GM18520 (cell line): ENCODE results near the gene ANKHD1.

Experiments used
- ATAC-seq: cut with Tn5 transposase; IDR thresholded peaks from one replicate; pipeline ENCODE4 v1.9.1; 2021; ENCODE audit not compliant: unreplicated experiment

ANKHD1 gene

DNA sequence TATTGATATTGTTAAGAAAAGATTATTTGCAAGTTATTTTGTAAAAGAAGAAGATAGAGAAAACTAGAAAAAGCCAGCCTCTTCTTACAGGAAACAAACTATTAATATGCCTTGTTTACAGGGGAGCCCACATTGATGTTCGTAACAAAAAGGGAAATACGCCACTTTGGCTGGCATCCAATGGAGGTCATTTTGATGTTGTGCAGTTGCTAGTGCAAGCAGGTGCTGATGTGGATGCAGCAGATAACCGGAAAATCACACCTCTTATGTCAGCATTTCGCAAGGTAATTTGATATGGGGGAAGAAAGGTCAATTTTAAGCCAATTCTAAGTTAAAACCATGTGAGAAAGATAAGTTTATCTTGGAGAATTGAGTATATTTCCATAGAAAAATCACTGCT, 108.3 kb downstream of the ANKHD1 start:
- ATAC-seq: no peak

DNA sequence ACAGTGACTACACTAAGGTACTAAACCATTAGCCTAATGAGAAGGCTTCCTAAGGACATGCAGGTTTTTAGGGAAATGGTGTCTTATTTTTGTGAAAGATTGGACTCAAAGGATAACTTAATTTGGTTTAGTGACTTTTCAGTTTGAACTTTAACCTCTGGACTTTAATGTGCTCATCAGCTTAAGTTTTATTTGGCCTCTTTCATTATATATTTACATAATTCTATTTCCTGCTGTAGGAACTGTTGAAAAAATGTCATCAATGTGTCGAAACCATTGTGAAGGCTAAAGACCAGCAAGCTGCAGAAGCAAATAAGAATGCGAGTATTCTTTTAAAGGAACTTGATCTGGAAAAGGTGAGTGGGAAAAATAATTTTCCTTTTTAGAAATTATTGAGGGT, 111.5 kb downstream of the ANKHD1 start:
- no peak for ATAC-seq

DNA sequence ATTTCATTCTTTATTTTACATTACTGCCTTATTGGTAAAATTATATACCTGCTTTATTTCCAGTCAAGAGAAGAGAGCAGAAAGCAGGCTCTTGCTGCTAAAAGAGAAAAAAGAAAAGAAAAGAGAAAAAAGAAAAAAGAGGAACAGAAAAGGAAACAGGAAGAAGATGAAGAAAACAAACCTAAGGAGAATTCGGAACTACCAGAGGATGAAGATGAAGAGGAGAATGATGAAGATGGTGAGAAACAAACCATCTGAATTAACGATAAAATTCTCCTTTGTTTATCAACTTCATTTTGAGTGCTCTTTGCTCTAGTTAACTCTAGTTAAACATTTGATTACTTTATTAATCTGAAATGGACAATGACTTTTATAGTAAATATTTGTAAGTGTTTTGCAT, 122.4 kb downstream of the ANKHD1 start:
- no peak for ATAC-seq

DNA sequence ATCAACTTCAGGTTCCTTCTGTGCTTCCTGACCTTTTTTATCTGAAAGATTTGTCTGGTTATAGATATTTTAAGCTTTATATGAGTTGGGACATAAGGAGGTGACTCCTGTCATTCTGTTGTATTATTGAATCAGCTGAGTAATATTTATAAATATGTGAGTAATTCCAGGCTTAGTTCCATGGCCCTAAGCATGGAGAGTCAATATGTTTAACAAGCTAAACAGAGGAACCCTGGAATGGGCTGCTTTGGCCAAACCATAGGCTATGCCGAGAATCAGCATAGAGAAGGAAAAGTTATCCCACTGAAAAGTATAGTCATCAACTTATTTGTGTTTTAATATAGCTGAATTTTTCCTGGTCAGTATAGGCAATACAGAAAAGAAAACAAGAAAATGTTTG, 138.6 kb downstream of the ANKHD1 start:
- no peak for ATAC-seq

DNA sequence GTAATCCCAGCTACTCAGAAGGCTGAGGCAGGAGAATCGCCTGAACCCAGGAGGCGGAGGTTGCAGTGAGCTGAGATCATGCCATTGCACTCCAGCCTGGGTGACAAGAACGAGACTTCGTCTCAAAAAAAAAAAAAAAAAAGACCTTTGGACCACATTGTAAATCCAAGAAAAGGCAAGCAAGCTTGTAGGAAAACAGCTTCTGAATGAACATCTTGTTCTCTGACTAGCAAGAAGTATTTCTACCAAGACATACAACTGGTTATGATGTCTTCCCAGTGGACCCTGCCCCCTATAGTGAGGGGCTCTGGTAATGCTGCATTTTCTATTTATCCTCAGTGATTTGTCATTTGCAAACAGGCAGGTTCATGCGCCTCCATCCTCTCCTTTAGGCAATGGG, 141.3 kb downstream of the ANKHD1 start:
- ATAC-seq: no peak

DNA sequence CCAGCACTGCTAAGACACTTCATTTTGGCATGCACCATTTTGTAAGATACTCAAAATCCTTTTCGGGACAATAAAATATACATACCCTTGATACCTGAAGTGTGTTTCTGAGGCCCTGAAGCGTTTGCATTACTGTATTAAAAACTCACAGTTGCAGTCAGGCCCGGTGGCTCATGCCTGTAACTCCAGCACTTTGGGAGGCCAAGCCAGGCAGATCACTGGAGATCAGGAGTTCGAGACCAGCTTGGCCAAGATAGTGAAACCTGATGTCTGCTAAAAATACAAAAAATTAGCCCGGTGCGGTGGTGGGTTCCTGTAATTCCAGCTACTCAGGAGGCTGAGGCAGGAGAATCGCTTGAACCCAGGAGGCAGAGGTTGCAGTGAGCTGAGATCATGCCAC, 143.4 kb downstream of the ANKHD1 start:
- ATAC-seq: no peak

DNA sequence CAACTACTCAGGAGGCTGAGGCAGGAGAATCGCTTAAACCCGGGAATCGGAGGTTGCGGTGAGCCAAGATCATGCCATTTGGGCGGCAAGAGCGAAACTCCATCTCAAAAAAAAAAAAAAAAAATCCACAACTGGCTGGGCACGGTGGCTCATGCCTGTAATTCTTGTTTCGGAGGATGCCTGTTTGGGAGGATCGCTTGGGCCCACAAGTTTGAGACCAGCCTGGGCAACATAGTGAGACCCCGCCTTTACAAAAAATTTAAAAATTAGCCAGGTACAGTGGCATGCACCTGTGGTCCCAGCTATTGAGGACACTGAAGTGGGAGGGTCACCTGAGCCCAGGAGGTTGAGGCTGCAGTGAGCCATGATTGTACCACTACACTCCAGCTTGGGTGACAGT, 144.0 kb downstream of the ANKHD1 start:
- ATAC-seq: no peak

DNA sequence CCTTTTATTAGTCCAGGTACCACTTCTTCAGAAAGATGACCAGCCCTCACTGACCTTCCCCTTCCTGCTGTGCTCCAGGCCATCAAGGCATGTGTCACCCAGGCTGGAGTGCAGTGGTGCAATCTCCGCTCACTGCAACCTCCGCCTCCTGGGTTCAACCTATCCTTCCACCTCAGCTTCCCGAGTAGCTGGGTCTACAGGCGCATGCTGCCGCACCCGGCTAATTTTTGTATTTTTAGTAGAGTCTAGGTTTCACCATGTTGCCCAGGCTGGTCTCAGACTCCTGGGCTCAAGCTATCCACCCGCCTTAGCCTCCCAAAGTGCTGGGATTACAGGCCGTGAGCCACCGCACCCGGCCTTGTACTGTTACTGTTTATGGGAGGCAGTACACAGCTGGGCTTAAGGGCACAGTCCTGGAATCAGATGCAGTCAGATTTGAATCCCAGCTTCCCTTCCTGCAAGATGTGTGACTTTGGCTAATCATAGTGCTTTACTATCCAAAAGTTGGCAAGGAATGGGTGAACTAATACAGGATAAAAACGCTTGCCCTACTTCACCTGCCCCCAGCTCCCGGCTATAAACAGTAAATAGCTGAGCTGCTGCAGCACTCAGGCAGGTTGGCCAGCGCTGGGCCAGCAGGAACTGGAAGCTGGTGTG, 145.3 kb downstream of the ANKHD1 start:
- ATAC-seq: no peak

DNA sequence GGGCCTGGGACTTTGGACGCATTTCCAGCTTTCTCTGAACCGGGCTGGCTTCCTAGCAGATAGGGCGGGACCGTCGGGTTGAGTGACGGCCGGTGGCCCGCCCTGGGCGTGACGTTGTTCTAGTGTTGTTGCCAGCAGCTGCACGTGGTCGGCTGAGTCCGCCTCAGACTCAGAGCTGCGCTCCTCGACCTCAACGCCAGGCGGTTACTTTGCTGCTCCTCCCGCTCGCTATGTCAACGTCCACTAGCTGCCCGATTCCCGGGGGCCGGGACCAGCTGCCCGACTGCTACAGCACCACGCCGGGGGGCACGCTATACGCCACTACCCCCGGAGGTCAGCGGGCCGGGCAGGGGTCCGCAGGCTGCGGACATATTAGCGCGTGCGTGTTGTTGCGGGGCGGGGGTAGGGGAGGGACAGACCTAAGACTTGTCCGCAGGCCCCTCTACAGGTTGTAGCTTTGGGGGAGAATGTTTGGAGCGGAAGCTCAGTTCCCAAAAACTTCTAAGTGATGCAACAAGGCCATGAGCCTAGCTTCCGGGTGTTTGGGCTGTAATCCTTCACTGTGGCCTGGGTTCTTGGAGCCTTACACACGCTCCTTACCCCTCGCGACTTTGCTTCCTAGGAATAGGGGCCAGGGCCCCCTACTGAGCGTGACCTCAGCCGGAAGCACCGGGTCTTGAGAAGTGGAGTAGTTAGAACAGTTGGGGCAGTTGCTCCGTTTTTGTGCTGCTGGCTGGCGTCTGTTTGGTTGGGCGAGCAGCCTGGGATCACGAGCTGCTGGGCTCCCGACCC, 146.1 kb downstream of the ANKHD1 start, which contains the start of gene EIF4EBP3:
EIF4EBP3 (plus strand) TSS at position 155 of the 792 bp plus-strand sequence; CDS start at position 231, 76 bp downstream.
- ATAC-seq: peak; percentile 99

DNA sequence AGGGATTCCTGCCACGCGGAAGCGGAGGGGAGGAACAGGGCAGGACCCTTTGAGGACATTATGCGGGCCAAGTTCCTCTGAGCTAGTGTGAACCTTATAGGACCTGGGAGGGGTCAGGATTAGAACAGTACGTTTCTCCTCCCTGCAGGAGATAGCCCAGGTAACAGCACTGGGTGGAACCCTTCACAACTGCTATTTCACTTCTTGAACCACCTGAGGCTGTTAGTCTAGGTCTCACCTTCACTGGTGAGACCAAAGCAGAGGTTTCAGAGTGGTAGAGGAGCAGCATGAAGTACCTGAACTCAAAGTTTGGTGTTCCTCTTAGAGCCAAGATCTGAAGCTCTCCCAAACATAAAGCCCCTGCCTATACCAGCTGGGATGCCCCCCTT, 146.7 kb downstream of the ANKHD1 start:
- ATAC-seq: no peak

DNA sequence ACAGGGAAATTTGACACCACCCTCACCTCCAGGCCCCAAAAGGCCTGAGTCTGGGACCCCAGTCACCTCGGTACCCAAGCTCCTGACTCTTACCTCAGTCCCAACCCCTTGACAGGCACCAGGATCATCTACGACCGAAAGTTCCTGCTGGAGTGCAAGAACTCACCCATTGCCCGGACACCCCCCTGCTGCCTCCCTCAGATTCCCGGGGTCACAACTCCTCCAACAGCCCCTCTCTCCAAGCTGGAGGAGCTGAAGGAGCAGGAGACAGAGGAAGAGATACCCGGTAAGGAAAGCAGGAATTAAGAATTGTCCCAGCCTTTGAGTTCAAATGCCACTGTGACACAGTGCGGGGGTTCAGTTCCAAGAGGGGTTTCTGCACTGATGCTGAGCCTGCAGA, 147.2 kb downstream of the ANKHD1 start:
- ATAC-seq: no peak

DNA sequence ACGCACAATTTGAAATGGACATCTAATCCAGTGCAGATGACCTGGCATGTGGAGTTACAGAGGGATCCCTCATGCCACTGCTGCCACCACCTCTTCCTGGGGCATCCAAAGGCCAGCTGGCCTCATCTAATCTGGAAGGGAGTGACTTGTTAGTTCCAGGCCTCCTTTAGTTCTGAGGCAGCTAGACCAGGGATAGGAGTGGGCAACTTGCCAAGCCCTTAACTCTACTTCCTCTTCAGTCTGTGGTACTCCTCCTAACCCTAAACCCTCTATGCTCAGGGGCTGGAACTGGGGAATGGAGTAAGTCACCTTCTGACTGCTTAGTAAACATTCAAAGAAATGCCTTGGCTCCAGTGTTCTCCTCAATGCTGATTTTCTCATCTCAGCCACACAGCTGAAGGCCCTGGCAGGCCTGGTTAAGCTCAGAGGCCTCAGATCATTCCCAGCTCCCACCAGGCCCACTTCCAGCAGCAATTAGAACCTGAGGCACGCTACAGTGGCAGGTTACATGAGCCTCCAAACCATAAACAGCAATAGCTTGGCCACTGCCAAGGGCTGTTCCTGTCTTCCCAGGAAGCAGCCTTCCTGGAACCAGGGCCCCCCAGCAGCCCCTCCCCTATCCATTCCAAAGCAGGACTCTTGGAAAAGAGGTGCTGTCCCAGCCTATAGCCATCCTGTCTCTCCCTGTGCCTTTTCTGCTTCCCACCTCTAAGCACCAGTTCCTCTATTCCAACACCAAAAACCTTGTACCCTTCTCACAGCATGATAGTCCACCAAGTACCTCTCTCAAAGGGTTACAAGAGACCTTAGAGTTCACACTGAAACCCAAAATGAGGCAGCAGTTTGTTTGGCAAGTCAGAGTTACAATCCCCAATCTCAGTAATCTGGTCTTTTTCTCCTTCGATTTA, 147.9 kb downstream of the ANKHD1 start:
- no peak for ATAC-seq

DNA sequence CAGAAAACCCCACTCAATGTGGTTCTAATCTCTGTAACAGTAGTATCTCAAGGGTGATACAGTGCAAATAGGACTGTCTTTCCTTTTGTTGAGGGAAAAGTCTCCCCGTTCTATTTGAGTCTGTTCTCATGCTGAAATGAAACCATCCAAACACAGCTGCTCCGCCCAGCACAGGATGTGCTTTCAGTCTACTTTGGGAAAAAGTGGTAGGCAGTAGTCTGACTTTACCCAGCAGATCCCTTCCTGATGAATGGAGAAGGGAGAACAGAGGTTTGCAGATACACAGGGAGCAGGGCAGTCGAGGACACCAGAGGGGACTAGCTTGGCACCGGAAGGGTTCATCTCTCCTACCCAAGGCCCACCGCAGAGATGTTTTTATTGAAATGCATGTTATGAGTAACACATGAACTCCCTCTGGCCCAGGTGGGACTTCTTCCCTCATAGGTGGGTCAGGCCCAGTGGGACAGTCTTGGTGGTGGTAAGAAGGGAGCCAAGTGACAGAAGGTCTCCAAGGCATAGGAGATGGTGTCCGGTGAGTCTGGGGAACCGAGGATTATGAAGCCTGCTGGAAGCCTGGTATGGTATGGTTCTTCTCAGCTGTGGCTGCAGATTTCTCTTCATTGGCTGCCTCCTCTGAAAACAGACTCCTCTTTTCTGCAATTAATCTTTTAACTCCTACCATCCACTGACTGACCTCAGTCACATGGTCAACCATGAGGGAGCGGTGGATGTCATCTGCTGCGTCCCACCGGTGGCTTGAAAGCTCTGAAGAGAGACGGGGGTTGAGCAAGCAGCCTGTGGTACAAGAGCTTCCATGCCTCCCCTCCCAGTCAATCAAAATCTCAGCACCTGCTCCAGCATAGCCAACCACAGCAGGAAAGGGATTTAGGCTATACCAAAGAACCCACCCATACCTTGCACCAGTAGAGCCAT, 148.8 kb downstream of the ANKHD1 start:
- ATAC-seq: no peak

DNA sequence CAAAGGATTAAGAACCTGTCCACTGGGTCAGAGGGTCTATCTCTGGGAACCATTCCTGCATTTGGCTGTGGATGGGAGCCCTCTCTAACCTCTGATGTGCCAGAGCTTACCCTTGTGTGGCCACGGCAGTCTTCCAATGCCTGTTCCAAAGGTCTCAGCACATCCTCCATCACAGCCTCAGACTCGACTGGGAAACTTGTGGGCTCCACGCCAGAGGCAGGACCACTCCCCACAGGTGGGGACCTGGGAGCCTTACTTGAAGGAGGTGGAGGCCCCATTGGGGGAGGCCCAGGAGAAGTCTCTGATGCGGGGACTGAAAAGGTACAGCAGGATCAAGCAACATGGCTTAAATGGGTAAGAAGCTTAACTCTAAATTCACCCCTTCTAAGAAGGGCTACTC, 150.2 kb downstream of the ANKHD1 start:
- no peak for ATAC-seq

DNA sequence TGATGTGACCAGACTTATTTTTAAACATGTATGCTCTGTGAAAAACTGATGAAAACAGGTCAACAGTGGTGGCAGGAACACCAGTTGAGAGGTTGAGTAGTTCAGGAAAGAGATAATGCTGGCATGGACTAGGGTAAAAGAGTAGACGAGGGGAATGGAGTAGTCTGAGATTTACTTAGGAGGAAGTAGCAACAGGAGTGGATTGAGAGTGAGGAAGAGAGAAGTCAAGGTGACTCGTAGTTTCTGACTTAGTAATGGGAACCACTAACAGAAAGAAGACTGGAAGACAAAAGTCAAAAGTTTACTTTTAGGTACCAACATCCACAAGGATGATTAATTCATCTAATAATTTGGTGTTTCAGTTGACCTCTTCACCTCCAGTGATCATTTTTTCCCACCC, 152.0 kb downstream of the ANKHD1 start:
- no peak for ATAC-seq

DNA sequence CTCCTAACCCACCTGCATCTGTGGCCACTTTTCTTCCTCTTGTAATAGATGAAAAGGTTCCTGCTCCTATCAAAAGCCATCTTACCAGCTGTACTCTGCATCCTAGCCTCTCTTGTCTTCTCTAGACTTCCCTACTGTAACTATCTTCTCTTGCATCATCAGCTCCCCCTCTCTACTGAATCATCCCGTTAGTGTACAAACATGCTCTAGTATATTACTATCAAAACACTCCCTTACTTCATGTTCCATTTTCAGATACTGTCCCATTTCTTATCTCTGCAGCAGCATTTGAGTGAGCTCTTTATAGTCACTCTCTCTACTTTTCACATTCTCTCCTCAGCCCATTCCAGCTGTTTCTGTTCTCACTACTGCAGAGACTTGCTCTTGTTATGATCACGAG, 152.8 kb downstream of the ANKHD1 start:
- ATAC-seq: no peak

DNA sequence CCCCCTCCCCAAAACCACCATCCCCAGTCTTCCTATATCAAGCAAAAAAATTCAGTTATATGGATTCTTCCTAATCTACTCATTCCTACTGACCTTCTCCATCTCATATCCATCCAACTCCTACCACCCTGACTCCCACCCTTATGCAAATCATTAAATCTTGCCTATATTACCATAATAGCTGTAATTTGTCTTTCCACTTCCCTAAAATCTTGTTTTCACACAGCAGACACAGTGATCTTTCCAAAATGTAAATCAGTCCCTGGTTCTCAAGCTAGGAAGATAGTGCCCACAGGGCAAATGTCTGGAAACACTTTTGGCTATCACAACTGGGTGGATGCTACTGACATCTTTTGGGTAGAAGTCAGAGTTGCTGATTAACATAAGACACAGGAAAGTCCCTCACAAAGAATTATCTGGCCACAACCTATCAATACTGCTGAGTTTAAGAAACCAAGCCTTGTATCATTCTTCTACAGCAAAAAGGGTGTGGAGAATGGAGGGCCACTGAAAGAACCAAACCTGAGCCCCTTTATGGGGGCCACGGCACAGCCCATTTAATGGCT, 154.2 kb downstream of the ANKHD1 start:
- ATAC-seq: peak; percentile 27

DNA sequence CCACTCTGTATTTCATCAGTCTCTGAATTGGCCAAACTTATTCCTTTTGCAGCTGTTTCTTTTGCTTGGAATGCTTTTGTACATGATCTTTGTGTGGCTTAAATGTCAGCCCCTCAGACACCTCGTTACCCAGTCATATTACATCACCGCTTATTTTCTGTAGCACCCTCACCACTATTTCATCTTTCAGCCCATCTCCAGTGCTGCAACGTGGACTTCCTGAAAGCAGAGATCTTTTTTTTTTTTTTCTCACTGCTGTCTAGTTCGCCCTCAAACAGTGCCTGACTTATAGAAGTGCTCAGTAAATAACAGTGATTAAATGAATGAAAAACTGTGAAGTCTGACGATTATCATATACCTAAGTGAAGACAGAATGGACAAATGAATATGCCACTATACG, 154.8 kb downstream of the ANKHD1 start:
- no peak for ATAC-seq

DNA sequence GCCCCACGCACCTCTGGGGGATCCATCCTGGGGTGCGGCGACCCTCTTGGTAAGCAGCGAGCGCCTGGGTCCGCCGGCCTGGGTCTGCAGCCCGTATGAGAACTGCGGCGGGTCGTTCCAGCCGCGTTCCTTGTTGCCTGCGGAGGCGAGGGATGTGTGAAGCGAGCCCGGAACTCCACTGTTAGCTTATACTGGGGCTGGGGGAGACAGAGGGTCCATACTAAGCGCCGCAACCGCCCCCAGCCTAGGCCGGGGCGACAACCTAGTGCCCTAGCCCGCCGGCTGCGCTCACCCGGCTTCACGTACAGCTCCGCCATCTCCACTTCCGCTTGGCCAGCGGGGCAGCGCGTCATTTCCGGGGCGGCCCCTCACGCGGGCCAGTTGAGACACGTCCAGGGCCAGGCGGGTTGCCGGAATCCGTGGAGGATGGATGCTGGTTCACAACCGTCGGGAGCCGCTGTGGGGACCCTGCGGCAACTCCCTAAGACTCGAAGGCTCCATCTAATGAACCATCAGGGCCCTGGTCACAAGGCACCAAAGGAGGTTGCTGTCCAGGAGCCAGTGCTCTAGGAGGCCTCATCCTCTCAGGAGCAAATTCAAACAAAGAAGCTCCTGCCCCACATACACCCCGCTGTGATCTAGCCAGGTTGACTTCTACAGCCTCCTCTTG, 155.6 kb downstream of the ANKHD1 start, which contains the start of gene SRA1:
SRA1 (minus strand) TSS at position 338 of the 670 bp plus-strand sequence; CDS start at position 317, 21 bp downstream.
- ATAC-seq: peak; percentile 91
